Measurements from ENCODE around the gene NFIB. TPM values are rescaled to one million over a fixed set of nuclear protein-coding genes. Genes with fewer than 3 reads are reported as not detected.

NFIB gene
- polyA plus RNA-seq, 1 of the 3 experiments (the other 2 are of a cell fraction): 9.2 TPM

DNA sequence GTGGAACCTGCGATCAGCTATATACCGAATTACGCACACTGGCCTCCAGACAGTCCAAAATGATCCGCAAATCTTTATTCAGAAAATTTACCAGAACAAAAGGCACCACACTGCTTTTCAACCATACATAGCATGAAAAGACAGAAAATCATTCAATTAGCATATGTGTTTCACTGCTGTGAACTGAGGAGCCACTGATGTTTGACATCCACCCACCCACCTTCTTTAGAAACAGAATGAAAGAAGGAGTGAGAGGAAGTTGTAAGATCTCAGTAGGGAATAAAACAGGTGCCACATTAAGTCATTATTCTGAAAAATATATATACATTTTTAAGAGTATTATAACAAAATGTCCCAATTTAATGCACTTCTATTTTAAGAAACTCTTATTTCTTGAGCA, 156.8 kb downstream of the NFIB start (continued):
- TF ChIP-seq TEAD4 (IDR thresholded peaks at IDR 0.05; ENCODE audit: borderline replicate concordance, insufficient read depth) (no peak), JUND (IDR thresholded peaks at IDR 0.05) (no peak)

DNA sequence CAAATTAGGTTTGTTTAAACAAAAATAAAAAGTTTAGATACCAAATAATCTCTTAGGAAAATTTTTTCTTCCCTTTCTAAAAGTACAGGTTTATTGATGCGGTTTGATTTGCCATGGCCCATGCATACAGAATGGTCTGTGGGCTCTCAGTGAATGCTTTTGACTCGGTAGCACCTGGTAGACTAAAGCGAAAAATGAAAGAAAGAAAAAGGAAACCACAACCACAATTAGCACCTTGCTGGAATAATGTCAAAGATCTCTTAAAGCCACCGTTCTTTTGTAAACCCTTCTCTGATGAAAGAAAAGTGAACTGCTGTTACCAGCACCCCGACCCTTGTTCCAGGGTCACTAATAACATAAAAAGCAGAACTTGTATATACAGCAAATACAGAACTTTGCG, 157.9 kb downstream of the NFIB start:
- DNase-seq: no peak
- POLR2A ChIA-PET: no interaction called here
- no peak overlapping the region for H3K27ac ChIP-seq (ENCODE audit: low read depth in 2 of 2, low read length in 1 of 2)
- WGBS (ENCODE audit: low lambda C conversion rate): 96% methylated on average over 6 of the region's 6 CpGs
- no peaks in the 10 kb centered on the region for H3K27me3 ChIP-seq (ENCODE audit: insufficient read depth)
- peaks cover 4 to 18% of the 10 kb centered on the region in 2 experiments for H3K36me3 ChIP-seq (replicated peaks in 1 of 2; ENCODE audit: control insufficient read depth in 1 of 2, insufficient read depth in 2 of 2, low read length in 1 of 2)
- H3K4me2 ChIP-seq: no peak overlapping the region
- H3K4me1 ChIP-seq (ENCODE audit: control insufficient read depth in 1 of 2, insufficient read depth in 2 of 2, low read depth in 1 of 2, low read length in 1 of 2): peaks cover 8 to 12% of the 10 kb centered on the region in 2 experiments; a peak in 3 of 4 replicates
- H3K9me2 ChIP-seq: no peaks in the 10 kb centered on the region
- H2AFZ ChIP-seq (ENCODE audit: low read depth): no peak overlapping the region
- CTCF ChIA-PET: no interaction called here
- peaks cover 27% of the 10 kb centered on the region; the same call in 1 of the 2 replicates for H3K79me2 ChIP-seq (ENCODE audit: insufficient read depth)
- no peaks in the 10 kb centered on the region for H4K20me1 ChIP-seq (ENCODE audit: insufficient read depth)
- no peak overlapping the region for H3K9ac ChIP-seq
- TF ChIP-seq RCOR1 (IDR thresholded peaks at IDR 0.05; ENCODE audit: low read length): no peak
- TF ChIP-seq, protein P1, sequence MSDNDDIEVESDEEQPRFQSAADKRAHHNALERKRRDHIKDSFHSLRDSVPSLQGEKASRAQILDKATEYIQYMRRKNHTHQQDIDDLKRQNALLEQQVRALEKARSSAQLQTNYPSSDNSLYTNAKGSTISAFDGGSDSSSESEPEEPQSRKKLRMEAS (IDR thresholded peaks at IDR 0.05; ENCODE audit: low read depth): no peak
- no peak for TF ChIP-seq CHD2 (IDR thresholded peaks at IDR 0.05; ENCODE audit: low read length, partially characterized antibody)
- TF ChIP-seq MXI1 (IDR thresholded peaks at IDR 0.05; ENCODE audit: low read depth, low read length): no peak
- TF ChIP-seq GATA2 (CRISPR knock-in tag; IDR thresholded peaks at IDR 0.05): no peak
- TF ChIP-seq NRF1 (IDR thresholded peaks at IDR 0.05; ENCODE audit: low read depth, low read length): no peak
- TF ChIP-seq EZH2phosphoT487 (IDR thresholded peaks at IDR 0.05; ENCODE audit: borderline replicate concordance, low read depth): no peak
- no peak for TF ChIP-seq ELF1 (IDR thresholded peaks at IDR 0.05)
- TF ChIP-seq, protein P2, sequence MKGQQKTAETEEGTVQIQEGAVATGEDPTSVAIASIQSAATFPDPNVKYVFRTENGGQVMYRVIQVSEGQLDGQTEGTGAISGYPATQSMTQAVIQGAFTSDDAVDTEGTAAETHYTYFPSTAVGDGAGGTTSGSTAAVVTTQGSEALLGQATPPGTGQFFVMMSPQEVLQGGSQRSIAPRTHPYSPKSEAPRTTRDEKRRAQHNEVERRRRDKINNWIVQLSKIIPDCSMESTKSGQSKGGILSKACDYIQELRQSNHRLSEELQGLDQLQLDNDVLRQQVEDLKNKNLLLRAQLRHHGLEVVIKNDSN (IDR thresholded peaks at IDR 0.05; ENCODE audit: borderline replicate concordance, low read depth): no peak
- TF ChIP-seq FOXJ3 (CRISPR knock-in tag; IDR thresholded peaks at IDR 0.05): no peak
- TF ChIP-seq SIN3A (IDR thresholded peaks at IDR 0.05; ENCODE audit: borderline replicate concordance, low read depth, low read length): no peak
- no peak for TF ChIP-seq JUND (IDR thresholded peaks at IDR 0.05)
- no peaks in the 10 kb centered on the region for H3F3A ChIP-seq (replicated peaks; ENCODE audit: insufficient read depth)
- H3K9me3 ChIP-seq: no peaks in the 10 kb centered on the region
- no peak overlapping the region for H3K4me3 ChIP-seq (ENCODE audit: low read depth in 2 of 2, low read length in 1 of 2)

DNA sequence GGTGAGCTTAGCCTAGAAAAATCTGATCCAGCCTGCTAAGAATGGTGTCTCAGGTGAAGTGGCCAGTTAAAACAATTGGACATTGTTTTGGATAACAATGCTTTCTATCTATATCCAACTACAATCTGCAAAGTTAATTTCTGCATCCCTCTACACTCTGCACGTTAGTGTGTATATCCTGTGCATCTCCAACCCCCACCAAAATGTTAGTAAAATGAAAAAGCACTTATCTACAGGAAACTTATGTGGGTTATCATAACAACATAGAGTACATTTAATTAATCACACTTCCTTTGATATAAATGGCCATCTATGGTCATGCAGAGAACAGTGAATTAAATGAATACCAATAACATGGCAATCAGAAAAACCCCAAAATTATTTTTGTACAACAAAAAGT, 158.7 kb downstream of the NFIB start:
- Histone ChIP-seq H3K4me1 (ENCODE audit: control insufficient read depth in 1 of 2, insufficient read depth in 2 of 2, low read depth in 1 of 2, low read length in 1 of 2) (peaks cover 8 to 12% of the 10 kb centered on the region in 2 experiments; a peak in 3 of 4 replicates), H3K9me3 (no peaks in the 10 kb centered on the region), H3K27me3 (ENCODE audit: insufficient read depth) (no peaks in the 10 kb centered on the region), H3K27ac (ENCODE audit: low read depth in 2 of 2, low read length in 1 of 2) (no peak overlapping the region), H2AFZ (ENCODE audit: low read depth) (no peak overlapping the region), H3K9ac (no peak overlapping the region), H3K79me2 (ENCODE audit: insufficient read depth) (peaks cover 20% of the 10 kb centered on the region; the same call in 1 of the 2 replicates), H4K20me1 (ENCODE audit: insufficient read depth) (no peaks in the 10 kb centered on the region), H3F3A (replicated peaks; ENCODE audit: insufficient read depth) (no peaks in the 10 kb centered on the region), H3K36me3 (replicated peaks in 1 of 2; ENCODE audit: control insufficient read depth in 1 of 2, insufficient read depth in 2 of 2, low read length in 1 of 2) (peaks cover 4 to 19% of the 10 kb centered on the region in 2 experiments), H3K9me2 (no peaks in the 10 kb centered on the region), H3K4me2 (no peak overlapping the region), H3K4me3 (ENCODE audit: low read depth in 2 of 2, low read length in 1 of 2) (no peak overlapping the region)
- ChIA-PET POLR2A (no interaction called here), CTCF (no interaction called here)
- no peak for DNase-seq
- TF ChIP-seq, protein P3, sequence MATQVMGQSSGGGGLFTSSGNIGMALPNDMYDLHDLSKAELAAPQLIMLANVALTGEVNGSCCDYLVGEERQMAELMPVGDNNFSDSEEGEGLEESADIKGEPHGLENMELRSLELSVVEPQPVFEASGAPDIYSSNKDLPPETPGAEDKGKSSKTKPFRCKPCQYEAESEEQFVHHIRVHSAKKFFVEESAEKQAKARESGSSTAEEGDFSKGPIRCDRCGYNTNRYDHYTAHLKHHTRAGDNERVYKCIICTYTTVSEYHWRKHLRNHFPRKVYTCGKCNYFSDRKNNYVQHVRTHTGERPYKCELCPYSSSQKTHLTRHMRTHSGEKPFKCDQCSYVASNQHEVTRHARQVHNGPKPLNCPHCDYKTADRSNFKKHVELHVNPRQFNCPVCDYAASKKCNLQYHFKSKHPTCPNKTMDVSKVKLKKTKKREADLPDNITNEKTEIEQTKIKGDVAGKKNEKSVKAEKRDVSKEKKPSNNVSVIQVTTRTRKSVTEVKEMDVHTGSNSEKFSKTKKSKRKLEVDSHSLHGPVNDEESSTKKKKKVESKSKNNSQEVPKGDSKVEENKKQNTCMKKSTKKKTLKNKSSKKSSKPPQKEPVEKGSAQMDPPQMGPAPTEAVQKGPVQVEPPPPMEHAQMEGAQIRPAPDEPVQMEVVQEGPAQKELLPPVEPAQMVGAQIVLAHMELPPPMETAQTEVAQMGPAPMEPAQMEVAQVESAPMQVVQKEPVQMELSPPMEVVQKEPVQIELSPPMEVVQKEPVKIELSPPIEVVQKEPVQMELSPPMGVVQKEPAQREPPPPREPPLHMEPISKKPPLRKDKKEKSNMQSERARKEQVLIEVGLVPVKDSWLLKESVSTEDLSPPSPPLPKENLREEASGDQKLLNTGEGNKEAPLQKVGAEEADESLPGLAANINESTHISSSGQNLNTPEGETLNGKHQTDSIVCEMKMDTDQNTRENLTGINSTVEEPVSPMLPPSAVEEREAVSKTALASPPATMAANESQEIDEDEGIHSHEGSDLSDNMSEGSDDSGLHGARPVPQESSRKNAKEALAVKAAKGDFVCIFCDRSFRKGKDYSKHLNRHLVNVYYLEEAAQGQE (IDR thresholded peaks at IDR 0.05; ENCODE audit: low read depth, low read length): no peak
- TF ChIP-seq MXI1 (IDR thresholded peaks at IDR 0.05; ENCODE audit: low read depth, low read length) (no peak), POLR2AphosphoS5 (IDR thresholded peaks at IDR 0.05; ENCODE audit: low read depth, low read length) (no peak)
- 71% methylated on average over 1 of the region's 1 CpG for WGBS (ENCODE audit: low lambda C conversion rate)

Measured in SK-N-SH (cell line).